NCI-H2081 treated with DMSO at 0.1 percent for 48 hours (cell line): ENCODE results near the gene INPP5K.

Experiments used
- DNase-seq: peaks from one replicate; lab custom pipeline; 2025; lab: John Stamatoyannopoulos, UW

INPP5K gene

DNA sequence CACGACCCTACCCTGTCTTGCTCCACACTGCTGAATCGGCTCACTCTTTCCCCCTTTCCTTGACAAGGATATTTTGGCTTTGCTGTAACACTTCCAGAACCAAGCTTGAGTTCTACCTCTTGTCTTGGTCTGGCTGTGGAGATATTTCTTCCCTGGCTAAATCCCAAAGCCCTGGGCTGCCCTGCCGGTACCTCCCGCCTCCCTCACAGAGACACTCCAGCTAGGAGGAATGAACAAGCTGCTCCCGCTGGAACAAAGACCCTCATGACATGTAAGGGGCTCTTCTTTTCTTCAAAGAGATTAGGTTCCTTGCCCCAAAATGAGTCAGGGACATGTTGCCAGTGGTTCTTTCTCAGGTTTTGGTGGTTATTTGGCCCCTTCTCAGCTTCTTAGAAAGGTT is 10.8 kb downstream of the INPP5K start:
- DNase-seq = no peak

DNA sequence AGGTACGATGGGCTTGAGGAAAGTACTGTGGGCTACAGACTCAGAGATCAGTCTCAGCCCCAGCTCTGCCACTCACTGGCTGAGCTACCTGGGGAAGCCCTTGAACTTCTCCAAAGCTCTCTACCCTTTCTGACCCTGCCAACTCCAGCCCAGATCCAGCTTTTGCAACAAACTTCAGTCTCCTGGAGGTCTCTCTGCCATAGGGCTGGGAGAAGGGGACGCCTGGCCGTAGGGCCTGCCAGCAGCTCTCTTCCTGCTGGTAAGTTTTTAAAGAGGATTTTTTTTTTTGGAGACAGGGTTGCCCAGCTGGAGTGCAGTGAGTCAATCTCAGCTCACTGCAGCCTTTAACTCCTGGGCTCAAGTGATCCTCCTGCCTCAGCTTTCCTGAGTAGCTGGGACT is 11.5 kb downstream of the INPP5K start:
- DNase-seq = no peak

DNA sequence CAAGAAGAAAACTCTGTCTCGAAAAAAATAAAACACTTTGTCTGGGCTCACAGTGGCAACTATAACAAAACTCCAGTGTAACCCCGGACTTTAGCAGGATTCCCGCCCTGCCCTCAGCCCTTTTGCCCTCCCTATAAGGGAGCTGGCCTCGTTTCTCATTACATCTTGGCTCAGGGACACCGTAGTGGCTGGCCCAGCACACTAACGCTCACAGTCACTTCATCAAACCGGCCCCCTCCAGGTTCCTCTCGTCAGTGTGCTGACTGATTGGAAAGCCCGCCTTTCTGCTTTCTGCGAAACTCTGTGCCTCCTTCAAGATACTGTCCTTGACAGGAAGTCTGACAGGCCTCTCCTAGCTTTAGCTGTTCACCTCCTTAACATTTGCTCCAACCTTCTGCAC is 12.7 kb downstream of the INPP5K start:
- DNase-seq = no peak

DNA sequence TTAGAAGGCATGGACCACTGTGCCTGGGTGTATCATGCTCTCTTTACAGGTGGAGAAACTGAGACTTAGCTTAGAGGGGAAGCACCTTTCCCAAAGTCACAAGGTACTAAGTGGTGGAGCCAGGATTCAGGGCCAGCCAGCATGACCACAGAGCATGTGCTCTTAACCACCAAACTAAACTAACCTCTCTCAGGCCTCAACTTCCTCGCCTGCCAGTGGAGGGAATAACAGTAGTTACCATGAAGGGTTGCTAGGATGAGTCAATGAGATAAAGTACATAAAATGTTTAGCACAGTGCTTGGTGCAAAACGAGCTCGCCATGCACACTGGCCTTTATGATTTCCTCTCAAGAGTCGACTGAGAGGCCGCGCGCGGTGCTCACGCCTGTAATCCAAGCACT is 17.5 kb downstream of the INPP5K start:
- no peak for DNase-seq

DNA sequence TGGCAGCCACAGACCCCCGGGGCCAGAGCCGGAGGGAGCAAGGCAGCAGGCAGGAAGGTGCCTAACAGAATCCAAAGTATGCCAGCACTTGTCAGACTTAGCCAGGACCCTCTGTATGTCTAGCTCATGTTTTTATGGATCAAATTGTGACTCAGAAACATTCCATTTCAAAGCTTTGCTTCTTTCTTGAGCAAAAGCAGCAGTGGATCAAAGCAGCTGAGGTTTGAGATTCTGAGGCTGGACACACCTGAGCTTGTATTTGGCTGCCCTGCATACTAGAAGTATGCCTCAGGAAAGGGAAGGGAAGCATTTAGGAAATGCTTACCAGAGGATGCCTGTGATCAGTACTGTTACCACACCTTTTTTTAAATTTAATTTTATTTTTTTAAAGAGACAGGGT is 18.2 kb downstream of the INPP5K start:
- DNase-seq = no peak

DNA sequence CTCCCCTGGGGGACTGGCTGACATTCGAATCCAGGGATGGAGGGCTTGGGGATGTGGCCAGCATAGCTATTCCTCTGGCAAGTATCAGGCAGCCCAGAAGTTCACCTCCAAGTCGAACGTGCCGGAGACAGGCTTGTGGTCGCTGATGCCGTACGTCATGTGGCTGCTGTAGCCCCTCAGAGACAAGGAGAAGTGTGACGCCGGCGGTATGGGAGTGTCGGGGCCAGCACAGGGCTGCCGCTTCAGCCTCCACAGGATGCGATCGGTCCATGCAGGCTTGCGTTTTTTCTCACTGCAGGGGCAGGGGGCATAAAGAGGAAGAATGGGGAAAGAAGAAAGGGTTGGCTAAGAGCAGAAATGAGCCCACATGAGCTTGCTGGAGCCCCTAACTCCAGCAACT is 18.6 kb downstream of the INPP5K start:
- no peak for DNase-seq

DNA sequence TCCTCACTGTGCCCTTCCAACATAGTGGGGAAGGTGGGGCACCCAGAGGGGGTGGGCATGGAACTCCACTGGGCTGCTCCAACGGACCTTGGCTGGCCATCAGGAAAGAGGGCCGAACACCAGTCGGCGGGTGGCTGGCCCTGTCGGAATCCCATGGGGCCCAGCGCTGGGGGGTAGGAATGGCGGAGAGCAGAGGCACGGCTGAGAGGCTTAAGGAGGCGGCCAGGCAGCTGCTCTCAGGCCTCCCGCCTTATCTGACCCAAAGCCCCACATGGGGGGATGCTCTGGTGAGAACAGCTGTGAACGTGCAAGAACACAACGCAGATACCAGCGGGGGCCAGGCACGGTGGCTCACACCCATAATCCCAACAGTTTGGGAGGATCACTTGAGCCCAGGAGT is 19.5 kb downstream of the INPP5K start:
- no peak for DNase-seq

DNA sequence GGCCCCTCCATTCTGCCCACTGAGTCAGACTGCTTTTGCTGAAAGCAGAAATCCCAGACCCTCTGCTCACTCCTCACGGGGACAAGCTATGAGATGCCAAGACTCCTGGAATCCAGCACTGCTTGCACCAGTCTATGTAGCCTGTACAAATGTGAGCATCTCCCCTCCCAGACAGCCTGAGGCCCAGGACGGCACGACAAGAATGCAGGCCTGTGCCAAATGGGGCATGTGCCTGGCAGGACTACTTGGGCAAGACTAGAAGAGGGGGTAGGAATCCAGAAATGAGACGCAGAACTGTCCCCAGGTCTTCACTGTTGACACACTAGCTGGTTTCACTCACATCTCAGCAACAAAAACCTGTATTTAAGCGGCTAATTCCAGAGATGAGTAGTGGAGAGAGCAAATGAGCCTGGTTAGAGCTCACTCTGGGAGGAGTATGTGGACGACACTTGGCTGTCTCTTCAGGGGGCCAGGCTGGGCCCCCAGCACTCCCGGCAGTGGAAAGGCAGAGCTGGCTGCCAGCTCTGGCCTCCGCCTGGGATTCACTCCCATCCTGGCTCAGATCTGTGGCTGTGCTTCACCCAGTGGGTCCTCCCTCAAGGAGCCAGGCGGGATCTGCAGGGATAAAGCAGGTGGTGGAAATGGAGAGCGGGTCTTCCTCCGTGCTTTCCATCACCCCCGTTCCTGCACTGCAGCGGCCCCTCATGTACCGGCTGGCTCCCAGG is 21.0 kb downstream of the INPP5K start:
- no peak for DNase-seq

DNA sequence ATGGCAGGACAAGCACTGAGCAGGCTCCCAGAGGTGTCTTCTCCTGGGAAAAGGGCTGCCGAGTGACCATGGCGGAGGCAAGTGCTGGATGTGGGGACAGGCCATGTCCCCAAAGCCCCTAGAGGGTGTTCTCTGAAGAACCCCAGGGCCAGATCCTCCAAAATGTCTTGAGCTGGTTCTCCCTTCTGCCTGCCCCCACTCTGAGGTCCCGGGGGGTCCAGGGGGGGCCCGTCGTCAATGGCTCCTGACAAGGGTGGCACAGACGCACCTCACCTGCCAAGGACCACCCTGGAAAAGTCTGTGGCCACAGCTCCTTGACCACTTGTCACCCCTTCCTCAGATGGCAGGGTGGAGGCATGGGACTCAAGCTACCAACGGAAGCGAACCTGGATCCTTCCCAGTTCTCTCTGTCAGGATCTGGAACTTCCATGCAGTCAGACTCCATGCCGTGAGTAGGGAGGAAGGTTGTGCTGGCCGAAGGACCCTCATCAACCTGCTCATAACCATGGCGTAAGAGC is 21.6 kb downstream of the INPP5K start:
- DNase-seq = no peak

DNA sequence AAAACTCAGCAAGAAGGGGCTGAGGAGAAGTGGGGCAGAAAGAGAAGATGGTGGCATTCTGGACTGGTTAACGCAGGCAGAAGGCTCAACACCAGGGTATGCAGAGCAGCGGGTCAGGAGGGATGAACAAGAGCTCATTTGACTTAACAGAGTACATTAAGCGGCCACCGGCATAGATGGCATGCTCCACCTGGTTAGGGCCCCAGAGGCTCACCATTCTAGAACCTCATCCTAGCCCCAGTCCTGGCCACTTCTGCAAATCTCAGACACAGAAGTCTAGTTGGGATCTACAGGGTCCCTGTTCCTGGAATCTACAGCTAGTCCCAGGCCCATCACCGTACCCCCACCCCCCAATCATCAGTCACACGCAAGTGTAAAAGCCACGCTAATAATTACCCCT is 22.2 kb downstream of the INPP5K start:
- DNase-seq = no peak

DNA sequence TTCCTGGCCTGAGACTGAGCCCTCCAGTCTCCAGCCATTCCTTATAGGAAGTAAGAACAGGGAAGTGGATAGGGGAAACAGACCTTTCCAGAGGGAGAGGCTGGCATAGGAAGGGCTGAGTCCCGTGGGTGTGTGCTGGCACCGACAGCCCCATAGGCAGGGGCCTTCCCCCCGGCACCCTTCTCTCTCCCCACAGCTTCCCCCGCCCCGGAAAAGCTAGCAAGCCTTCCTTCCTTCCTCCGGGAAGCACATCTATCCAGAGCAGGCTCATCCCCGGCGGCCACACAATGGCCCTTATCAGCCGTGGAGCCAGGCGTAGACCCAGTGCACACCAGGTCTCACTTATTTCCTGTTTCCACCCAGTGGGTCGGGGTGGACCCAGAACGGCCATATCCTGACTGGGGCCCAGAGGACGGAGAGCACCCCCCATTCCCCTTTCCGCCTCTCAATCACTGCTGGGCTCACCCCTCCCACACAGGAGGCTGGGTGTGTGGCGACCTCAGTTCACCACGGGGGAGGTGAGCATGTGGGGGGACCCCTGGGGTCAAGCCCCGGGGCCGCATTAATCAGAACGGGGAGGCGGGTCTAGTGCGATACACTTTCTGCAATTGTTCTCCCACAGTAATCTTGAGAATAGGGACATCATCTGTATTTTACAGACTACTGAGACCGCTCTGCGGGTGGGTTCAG is 23.0 kb downstream of the INPP5K start:
- DNase-seq = no peak

DNA sequence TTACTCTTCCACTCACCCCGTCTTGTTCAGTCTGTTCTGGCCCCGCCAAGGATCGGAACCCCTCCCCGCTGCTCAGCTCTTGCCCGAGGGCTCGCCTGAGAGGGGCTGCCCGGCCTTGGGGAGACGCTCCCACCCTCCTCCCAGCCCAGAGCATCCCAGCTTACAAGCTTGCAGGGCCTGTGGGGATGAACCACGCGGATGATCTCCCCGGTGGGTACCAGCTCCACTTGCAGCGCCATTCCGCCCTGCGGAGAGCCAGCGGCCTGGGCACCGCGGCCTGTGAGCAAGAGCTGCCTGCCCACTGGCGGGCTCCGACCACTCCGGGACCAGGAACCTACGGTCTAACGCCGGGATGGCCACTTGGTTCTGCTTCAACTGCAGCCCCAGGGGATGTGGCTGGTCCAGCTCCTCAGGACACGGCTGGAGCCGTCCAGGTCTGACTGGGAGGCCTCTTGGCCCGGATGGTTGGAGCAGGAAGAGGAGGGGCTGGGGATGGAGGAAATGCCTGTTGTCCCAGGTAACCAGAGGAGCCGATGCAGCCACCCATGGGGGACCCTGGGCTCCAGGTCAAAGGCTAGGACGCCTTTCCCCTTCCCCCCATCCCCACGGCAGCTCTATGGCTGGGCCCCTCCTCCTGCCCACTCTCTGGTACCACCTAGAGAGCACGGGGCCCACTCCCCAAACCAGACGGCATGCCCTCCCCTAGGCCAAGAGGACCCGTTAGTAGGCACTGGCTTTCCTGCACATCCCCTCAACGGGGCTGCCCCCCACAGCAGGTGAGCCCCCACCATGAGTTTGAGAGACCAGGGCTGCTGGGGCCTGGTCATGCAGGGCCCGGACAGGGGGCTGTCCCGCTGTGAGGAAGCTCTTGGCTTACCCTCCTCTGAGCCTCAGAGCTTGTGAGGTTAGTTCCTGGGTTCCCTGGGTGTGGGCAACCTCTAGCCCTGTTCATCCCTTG is 23.9 kb downstream of the INPP5K start, which contains the start of gene MYO1C:
Gene MYO1C, minus strand, starts transcription at position 438 of the 958 bp plus-strand sequence. Its CDS starts 199 bp downstream, at position 239.
- DNase-seq = no peak

DNA sequence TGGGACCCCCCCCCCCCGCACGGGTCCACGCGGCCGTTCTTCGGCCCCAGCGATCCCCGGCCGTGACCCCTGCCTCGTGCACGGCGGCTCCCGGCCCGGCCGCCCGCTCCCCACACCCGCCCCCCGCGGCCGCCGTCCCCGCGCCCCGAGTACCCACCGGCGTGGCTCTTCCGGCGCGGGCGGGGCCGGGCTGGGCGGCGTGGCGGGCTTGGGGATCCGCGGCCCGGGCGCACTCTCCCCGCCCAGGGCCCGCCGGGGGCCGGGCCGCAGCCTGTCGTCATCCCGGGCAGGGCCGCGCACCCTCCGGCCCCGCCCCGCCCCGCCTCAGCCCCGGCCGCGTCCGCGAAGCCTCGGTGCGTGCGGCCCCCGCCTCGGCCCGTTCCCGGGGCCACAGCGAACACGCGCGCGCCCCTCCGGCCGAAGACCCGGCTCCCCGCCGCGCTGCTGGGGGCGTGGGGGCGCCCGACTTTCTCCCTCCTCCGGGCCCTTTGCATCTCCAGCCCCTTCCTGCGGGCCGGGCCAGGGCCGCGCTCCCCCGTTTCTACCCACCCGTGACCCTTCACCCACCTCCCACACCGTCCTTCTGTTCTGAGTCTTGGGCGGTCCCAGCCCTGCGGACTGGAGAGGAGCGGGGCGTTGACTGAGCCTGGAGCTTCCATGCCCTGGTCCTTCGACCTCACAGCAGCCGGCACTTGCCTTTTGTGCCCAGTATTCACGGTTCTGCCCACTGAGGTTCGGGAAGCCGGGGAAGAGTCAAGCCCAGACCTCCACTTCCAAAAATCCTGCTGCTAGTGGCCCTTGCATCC is 24.8 kb downstream of the INPP5K start:
- DNase-seq = no peak

DNA sequence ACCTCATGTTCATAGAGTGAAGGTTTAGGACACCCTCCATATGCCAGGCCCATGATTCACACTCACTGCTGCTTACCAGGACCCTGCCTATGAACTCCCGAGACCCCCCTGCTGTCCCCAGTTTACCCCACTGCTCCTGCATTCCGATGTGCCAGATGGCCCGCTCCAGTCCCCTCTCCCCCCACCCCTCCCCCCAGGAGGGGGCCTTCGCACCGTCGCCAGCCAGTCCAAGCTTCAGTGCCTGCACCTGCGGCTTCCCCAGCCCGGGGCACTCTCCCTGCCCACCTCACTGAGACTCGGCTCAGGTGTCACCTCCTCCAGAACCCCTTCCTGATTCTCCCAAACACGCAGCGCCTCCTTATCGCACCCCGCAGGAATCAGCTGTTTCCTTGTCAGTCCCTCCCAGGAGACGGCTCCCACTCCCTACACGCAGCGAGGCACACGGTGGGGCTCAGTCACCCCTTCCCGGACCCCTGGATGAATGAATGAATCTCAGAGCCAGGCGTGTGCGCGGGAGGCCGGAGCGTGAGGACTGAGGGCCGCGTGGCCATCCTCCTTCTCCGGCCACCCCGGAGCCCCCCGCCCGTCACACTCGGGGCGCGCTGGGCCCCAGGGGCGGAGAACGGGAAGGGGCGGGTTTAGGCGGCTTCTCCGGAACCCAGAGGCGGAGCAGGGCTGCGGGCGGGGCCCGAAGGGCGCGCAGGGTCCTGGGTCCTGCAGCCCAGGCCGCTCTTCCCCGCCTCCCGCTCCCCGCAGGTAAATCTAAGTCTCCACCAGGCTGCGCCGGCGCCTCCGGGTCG is 25.6 kb downstream of the INPP5K start:
- no peak for DNase-seq

DNA sequence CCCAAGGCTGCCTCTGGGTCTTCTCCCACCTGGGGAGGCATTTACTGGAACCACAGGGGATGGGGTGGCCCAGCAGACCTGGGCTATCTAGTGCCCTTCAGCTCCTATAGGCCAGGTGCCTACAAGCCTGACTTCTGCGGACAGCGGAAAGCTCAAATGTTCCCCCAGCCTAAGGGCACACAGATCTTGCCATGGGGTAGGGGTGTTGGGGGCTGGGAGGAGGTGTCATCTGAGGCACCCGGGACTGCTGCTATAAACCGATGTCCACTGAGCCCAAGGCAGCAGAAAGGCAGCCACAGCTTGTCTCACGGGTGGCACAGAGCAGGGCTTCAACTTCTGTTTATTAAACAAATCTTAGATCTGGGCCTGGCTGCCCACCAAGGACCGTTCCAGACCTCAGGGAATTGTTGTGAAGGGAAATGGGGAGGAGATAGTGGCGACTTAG is 27.6 kb downstream of the INPP5K start:
- no peak for DNase-seq

DNA sequence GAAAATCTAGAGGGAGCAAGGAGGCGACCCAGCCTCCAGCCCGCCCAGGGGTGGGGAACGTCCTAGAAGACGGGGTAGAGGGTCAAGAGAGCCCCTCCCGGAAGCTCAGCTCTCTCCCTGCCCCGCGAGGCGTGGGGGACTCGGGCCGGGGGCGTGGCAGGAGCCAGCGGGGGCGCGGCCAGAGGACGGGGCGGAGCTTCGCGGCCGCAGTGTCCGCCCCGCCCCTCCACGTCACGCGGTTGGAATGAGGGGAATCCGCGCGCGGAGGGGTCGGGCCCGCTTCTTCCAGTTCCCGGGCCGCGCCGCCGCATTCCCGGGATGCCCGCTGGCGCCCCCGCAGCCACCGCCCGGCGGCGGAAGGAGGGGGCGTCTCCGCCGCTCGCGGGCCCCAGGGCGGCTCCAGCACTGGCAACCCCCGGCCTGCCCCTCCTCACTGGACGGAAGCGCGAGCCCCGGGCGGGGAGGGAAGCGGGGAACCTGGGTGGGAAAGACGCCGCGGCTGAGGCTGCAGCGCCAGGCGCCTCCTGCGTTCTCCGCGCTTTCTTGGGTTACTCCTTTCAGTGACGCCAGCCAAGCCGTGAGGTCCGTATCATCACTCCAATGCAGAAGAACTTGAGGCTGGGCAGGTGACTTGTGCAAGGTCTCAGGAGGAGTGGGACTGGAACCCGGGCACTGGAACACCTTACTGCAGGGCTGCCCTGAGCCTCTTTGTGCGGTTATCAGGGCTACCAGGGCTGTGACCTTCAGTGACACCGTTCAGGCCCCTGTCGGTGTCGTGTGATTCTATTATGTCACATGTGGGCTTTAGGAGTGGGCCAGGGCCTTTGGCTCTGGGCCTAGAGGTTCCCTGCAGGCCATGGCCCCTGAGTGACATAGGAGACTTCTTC is 28.2 kb downstream of the INPP5K start:
- DNase-seq = no peak

DNA sequence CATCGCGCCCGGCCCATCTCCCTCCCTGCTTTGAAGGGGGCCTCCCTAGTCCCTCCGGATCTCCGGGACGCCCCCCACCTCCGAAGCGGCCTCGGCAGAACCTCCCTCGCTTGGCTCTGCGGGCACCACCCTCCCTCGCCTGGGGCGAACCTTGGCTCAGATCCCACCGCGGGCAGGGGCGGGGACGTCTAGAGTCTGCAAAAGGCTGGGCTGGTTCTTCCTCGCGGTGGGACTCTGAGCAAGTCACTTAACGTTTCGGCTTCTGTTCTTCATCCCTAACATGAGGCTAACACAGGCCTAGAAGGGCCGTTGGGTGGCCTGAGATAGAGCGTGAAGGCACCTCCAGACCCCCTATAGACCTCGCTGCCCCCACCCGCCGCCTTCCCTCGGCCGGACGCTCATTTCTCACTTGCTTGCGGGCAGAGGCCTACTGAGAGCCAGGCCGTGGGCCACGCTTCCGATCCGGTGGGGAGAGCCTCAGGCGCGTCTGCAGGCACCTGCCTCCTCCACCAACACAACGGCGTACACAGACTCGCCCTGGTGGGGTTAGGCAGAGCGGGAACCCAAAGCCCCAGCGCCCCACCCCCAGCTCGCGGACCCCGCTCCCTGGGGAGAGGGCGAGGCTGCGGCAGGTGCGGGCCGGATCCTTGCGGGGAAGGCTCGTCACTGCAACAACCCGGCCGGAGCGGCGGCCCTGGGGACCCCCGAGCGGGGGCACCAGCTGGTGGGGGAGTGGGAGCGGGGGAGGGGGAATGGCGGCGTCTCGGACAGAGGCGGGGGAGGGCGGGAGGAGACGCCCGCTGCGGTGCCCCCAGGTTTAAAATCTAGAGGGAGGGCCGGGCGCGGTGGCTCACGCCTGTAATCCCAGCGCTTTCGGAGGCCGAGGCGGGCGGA is 29.4 kb downstream of the INPP5K start:
- DNase-seq = no peak
